Measurements from ENCODE around the gene PDE4B.
"Not testable (repeated sequence)": the region's sequence is repeated elsewhere in the genome, so short reads cannot be mapped to it uniquely, and the experiment has no call there.

DNA sequence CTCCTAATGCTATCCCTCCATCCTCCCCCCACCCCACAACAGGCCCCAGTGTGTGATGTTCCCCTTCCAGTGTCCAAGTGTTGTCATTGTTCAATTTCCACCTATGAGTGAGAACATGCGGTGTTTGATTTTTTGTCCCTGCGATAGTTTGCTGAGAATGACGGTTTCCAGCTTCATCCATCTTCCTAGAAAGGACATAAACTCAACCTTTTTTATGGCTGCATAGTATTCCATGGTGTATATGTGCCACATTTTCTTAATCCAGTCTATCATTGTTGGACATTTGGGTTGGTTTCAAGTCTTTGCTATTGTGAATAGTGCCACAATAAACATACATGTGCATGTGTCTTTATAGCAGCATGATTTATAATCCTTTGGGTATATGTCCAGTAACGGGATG lies 308.3 kb downstream of the PDE4B start:
- TF ChIP-seq POLR2A (IDR thresholded peaks at IDR 0.05) = not testable (repeated sequence)
- TF ChIP-seq, protein P1, sequence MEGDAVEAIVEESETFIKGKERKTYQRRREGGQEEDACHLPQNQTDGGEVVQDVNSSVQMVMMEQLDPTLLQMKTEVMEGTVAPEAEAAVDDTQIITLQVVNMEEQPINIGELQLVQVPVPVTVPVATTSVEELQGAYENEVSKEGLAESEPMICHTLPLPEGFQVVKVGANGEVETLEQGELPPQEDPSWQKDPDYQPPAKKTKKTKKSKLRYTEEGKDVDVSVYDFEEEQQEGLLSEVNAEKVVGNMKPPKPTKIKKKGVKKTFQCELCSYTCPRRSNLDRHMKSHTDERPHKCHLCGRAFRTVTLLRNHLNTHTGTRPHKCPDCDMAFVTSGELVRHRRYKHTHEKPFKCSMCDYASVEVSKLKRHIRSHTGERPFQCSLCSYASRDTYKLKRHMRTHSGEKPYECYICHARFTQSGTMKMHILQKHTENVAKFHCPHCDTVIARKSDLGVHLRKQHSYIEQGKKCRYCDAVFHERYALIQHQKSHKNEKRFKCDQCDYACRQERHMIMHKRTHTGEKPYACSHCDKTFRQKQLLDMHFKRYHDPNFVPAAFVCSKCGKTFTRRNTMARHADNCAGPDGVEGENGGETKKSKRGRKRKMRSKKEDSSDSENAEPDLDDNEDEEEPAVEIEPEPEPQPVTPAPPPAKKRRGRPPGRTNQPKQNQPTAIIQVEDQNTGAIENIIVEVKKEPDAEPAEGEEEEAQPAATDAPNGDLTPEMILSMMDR (IDR thresholded peaks at IDR 0.05) = not testable (repeated sequence)

Data from esophagus squamous epithelium (tissue), 4 donors.